Globus pallidus (tissue), 1 donor: ENCODE measurements around the gene CCNB1IP1.
"Not testable (repeated sequence)": the region's sequence is repeated elsewhere in the genome, so short reads cannot be mapped to it uniquely, and the experiment has no call there.

Experiments used
- DNase-seq: peaks from one replicate; pipeline ENCODE4 v3.0.0-alpha.2; 2015; ENCODE audit warnings: low spot score

CCNB1IP1 gene

GRCh38 chr14:20332788-20333493 lies at the start of gene CCNB1IP1:
Gene CCNB1IP1, minus strand, starts transcription at chr14:20333279. Its CDS starts 16,756 bp downstream, at chr14:20316523.
- peak; percentile 80 for DNase-seq

GRCh38 chr14:20382526-20382925 lies 49.4 kb upstream of the CCNB1IP1 start:
- no peak for DNase-seq

GRCh38 chr14:20381341-20381740 lies 48.3 kb upstream of the CCNB1IP1 start:
- no peak for DNase-seq

GRCh38 chr14:20380681-20381080 lies 47.6 kb upstream of the CCNB1IP1 start:
- DNase-seq, result no peak

- DNase-seq, result no peak
These were observed 46.7 kb upstream of the CCNB1IP1 start for GRCh38 chr14:20379743-20380142.

GRCh38 chr14:20377171-20377570 lies 44.1 kb upstream of the CCNB1IP1 start:
- DNase-seq, result no peak

- DNase-seq, result no peak
These were observed 43.1 kb upstream of the CCNB1IP1 start for GRCh38 chr14:20376071-20376588.

- no peak for DNase-seq
These were observed 42.4 kb upstream of the CCNB1IP1 start for GRCh38 chr14:20375471-20375870.

GRCh38 chr14:20372796-20373195 lies 39.7 kb upstream of the CCNB1IP1 start:
- DNase-seq, result no peak

GRCh38 chr14:20365928-20366327 lies 32.8 kb upstream of the CCNB1IP1 start:
- no peak for DNase-seq

GRCh38 chr14:20358474-20358873 lies 25.4 kb upstream of the CCNB1IP1 start:
- not testable (repeated sequence) for DNase-seq

- DNase-seq, result no peak
These were observed 23.3 kb upstream of the CCNB1IP1 start for GRCh38 chr14:20356422-20356821.

- DNase-seq, result no peak
These were observed 17.8 kb upstream of the CCNB1IP1 start for GRCh38 chr14:20350860-20351259.

- no peak for DNase-seq
These were observed 17.2 kb upstream of the CCNB1IP1 start for GRCh38 chr14:20350282-20350681.

GRCh38 chr14:20347747-20348146 lies 14.7 kb upstream of the CCNB1IP1 start:
- DNase-seq, result no peak

GRCh38 chr14:20346713-20347112 lies 13.6 kb upstream of the CCNB1IP1 start:
- no peak for DNase-seq

- DNase-seq, result no peak
These were observed 12.3 kb upstream of the CCNB1IP1 start for GRCh38 chr14:20345366-20345765.

- no peak for DNase-seq
These were observed 10.8 kb upstream of the CCNB1IP1 start for GRCh38 chr14:20343862-20344220.

- DNase-seq, result peak; percentile 99
These were observed 10.2 kb upstream of the CCNB1IP1 start, which contains the start of gene PARP2 for GRCh38 chr14:20343092-20343861. Gene PARP2, plus strand, starts transcription at chr14:20343635. Its CDS starts 7 bp downstream, at chr14:20343642.

GRCh38 chr14:20341646-20342045 lies 8.6 kb upstream of the CCNB1IP1 start:
- no peak for DNase-seq

- not testable (repeated sequence) for DNase-seq
These were observed 8.0 kb upstream of the CCNB1IP1 start for GRCh38 chr14:20341032-20341431.

GRCh38 chr14:20334017-20334416 lies 938 bp upstream of the CCNB1IP1 start:
- no peak for DNase-seq

- no peak for DNase-seq
These were observed 389 bp upstream of the CCNB1IP1 start for GRCh38 chr14:20333494-20333841.
